ENCODE results near the gene SRGAP2C.
"Not testable (repeated sequence)": the region's sequence is repeated elsewhere in the genome, so short reads cannot be mapped to it uniquely, and the experiment has no call there.

Gene SRGAP2C

DNA sequence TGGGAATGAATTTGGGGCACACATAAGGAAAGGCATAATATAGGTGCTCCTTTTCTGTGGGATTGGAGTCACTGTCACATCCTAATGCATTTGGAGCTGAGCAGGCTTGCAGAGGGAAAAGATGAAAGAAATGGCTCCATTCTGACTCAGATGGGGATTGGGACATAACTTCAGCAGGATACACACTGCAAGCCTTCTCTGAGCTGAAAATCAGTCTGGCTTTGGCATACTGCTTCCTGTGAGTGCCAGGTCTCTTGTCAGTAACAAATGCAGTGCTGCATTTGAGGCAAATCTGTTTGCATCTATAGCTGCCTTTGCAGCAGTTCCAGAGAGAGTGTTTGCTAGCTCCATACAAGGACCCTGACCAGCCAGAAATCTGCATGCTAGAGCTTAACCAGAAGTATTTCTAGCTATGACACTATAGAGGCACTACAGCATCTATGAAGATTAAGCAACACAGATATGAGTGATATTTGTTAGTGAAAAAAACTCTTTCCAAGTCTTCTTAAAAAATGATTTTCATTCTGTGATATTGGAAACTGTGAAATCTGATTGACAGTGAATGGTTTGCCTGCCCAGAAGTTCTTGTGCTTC is 98.9 kb downstream of the SRGAP2C start:
- DNase-seq, result peak; percentile 0

GRCh38 chr1:121292590-121292989 is 107.8 kb downstream of the SRGAP2C start:
- DNase-seq, result not testable (repeated sequence)

- DNase-seq, result not testable (repeated sequence)
Observed at GRCh38 chr1:121293263-121294204, 108.8 kb downstream of the SRGAP2C start.

- DNase-seq, result not testable (repeated sequence)
Observed at GRCh38 chr1:121294205-121294570, 109.4 kb downstream of the SRGAP2C start.

DNA sequence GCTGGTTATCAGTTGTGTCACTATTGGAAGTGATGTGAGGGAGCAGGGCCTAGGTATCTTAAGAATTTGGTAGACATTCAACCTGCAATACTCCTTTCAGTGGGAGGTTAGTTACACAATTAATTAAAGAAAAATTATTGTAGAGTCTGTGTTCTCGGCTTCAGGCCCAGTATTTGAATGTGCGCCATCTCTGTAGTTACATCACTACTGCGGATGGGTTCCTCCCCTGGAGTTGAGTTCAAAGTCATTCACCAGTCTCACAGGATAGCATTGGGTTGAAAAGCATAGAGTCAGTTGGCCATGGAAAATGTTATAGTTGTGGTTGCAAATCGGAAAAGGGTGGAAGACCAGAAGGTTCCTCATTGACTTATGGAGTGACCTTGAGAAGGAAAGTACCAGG is 111.8 kb downstream of the SRGAP2C start:
- not testable (repeated sequence) for DNase-seq

GRCh38 chr1:121298529-121298928 is 113.8 kb downstream of the SRGAP2C start:
- not testable (repeated sequence) for DNase-seq

GRCh38 chr1:121299514-121300149 is 114.9 kb downstream of the SRGAP2C start:
- not testable (repeated sequence) for DNase-seq

DNA sequence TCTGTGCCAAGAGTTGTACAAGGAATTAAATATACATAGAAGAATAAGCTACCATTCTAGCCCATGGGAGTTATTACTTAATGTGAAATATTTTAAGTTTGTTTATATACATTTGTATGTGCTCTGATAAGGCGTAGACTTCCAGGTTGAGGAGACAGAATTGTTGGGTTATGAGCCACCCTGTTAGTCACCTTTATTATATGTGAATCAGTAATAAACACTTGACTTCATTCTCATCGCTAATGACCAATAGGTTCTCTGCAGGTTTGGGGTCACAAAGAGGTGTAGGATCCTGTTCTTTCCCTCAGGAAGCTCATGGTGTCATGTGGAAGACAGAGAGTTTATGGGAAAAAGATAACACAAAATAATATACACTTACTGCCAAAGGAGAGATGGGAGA is 117.1 kb downstream of the SRGAP2C start:
- not testable (repeated sequence) for DNase-seq

GRCh38 chr1:121307759-121308158 is 123.0 kb downstream of the SRGAP2C start:
- not testable (repeated sequence) for DNase-seq

DNA sequence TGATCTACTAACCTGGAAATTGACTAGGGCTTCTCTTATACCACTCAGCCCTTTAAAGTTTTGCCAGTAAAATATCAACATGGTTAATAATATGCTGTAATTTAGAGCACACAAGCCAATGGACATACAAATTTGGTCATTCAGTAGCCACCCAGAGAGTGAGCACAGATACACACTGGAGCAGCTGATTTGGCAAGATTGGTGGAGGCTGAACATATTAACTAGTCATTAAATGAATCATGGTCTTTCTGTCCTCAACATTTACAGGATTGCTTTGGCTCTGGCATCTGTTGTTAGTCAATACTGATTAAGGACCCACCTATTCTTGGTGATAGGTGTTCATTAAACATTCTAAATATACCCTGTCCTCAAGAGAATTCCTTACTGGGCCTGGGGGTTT is 130.7 kb downstream of the SRGAP2C start:
- DNase-seq, result not testable (repeated sequence)

GRCh38 chr1:121316081-121316480 is 131.3 kb downstream of the SRGAP2C start:
- not testable (repeated sequence) for DNase-seq

DNA sequence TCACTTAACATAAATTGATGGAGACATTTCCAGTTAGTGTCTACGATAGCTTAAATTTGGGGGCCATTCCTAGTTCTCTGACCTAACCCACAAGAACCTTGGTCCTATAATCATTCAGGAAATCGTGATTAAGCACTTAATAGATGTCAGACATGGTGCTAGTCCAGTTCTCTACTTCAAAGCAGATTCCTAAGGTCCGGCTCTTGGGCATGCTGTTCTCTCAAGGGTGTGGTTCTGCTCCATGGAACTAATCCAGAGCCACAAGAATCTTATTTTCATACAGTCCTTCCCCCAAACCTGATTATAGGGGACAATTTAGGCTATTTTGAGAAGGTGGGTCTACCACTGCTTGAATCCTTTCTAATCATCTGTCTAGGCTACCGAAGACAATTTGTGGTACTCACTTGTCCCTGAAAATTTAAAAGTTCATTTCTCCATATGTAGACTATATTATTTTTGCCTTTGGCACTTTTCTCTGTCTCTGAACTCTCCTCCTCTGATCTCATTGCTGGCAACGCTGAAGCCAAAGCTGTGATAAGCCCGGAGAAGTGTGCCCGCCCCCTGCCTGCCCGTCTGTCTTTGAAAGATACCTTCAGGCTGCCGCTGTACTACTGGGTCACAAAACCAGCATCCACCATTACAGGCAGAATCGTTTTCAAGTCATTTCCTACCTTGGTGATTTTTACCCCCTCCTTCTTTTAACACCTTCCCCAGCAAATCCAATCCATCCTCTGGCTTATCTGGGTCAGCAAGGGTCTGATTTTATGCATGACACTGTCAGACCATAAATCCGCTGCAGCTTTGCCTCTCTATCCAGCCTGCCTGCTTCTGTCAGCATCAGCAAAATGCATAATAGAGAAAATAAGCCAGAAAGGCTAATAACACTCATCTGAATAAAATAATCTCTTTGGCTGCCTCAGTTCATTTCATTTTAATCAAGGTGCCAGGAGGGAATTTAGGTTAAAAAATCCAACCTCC is 133.0 kb downstream of the SRGAP2C start:
- not testable (repeated sequence) for DNase-seq

- DNase-seq, result not testable (repeated sequence)
Observed at GRCh38 chr1:121318687-121319086, 133.9 kb downstream of the SRGAP2C start.

- DNase-seq, result not testable (repeated sequence)
Observed at GRCh38 chr1:121321660-121322059, 136.9 kb downstream of the SRGAP2C start.

DNA sequence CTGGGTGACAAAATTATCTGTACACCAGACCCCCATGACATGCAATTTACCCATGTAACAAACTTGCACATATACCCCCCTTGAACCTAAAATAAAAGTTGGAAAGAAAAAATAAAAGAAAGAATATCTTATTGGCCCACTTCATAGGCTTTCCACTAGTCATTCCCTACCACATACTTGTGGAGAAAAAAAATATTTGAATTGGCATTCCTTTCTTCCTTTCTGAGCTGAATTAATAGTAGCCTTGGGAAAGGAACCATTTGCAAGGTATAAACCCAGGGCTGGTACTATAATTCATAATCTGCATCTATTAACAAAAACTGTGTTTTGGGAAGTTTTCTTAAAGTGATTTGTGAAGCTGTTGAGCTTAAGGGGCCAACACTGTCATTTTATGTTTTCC is 140.0 kb downstream of the SRGAP2C start:
- DNase-seq, result not testable (repeated sequence)

GRCh38 chr1:121332141-121332540 is 147.4 kb downstream of the SRGAP2C start:
- not testable (repeated sequence) for DNase-seq

DNA sequence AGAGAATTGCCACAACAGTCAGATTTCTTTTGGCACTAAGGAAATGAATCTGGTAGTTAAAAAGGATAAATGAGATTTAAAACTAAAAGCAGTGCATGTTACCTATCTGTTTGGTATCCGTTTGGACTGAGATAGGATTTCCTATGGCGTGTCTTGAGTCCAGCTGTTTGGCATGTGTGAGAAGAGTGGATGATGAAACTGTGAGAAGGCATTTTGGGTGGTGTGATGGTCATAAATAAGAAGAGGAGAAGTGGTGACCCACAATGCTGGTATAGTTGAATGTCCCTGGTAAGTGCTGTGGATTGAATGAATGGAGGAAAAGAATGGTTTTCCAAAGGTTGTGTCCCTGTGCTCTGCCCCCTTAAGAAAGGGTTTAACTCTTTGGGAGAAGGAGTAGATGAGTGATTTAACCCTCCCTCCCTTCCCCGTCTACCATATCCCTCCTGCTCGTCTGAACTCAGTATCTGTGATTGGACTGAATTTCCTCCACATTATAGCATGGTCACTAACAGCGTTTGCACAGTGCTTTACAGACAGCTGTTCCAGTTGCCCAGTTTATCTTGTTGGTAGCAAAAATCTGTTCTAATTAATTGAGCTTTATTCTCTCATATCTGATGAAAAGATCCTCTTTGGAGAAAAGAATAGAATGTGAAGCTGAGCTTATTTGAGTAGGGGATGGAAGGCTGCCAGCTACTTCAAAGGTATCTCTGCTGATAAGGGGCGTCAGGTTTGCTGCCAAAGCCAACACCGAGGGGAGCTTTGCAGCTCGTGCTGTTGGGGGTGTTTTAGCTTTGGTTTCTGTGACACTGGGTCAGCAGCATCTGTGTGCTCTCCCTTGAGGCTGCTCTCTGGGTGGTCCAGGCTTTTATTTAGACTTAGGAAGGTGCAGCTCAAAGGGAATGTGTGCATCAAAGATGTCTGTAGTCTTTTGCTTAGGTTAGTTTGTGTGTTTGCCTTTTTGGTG is 148.1 kb downstream of the SRGAP2C start:
- not testable (repeated sequence) for DNase-seq

DNA sequence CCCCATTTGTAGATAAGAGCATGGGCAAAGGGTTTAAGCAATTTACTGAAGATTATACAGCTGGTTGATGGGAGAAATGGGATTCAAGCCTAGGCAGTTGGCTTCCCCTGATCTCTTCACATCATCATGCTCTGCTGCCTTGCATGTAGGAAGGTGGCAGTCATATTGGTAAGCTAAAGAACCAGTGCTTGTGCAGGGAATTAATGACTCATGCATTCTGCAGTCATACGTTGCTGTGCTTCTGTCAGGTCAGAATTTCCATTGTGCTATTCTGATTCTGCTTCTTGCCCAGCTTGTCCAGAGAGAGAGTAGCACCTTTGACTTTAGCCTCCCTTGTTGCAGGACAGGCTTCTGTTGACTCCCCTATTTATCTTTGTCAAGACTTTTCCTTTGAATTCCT is 153.2 kb downstream of the SRGAP2C start:
- DNase-seq, result not testable (repeated sequence)

DNA sequence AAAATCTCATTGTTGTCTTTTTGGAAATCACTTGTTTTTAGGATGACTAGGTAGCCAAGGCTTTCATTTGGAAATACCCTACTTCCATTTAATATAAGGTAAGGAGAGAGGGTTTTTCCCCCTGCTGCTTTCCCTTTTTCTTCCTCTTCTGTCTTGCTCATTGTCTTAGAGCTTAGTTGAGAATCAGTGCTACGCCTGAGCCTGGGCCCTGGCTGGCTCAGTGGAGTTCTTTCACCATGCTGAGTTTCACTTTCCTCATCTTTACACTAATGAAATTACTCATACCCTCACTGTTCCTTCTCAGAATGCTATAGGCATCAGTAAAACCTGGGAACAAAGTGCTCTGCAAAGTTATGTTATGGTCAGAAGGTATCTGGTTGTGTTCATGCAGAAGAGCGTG is 154.8 kb downstream of the SRGAP2C start:
- DNase-seq, result not testable (repeated sequence)

GRCh38 chr1:121343311-121343906 is 158.6 kb downstream of the SRGAP2C start:
- peak; percentile 1 for DNase-seq

DNA sequence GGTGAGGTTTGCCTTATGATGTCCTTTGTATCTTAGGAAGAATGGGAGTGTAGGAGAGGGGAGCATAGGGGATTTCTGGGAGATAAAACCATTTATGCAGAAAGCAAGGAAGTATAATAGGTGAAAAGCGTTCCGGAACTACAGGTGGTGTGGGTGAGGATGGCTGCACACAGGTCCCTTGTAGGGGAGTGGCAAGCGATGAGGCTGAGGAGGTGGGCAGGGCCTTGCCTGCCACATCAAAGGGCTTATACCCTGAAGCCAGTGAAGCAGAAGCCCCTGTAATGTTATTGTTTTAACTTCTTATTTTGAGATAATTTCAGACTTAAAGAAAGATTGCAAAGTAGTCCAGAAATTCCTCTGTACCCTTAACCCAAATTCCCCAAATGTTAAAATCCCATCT is 159.6 kb downstream of the SRGAP2C start:
- not testable (repeated sequence) for DNase-seq
